ENCODE results near the gene SRRM4. TPM values are rescaled to one million over a fixed set of nuclear protein-coding genes. Genes with fewer than 3 reads are reported as not detected.

Gene SRRM4
- total and polyA plus RNA-seq, 10 of the 15 experiments (the other 5 are each of a cell fraction or from before 2014, with no cell fraction given): under 0.01 to 0.01 TPM; not detected in 8

DNA sequence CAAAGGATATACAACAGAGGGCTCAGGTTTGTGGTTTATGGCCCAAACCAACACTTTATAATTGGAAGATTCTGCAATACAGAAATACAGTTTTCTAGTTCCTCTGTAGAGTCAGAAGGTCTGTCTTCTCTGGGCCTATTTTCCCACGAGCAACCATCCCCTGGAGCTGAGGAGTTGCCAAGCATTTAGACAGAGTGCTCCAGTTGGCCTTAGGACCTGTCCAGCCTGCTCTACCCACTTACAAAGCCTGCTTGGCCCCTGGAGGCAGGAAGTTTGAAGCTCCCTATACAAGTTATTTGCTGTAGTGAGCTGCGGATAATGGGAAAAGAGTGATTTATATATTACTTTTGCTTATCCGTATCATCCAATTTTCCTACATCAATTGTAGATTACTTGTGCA, 136.6 kb downstream of the SRRM4 start:
- ATAC-seq: no peak
- Histone ChIP-seq H3K4me2 (ENCODE audit: control insufficient read depth, insufficient read depth) (no peak overlapping the region), H3K36me3 (ENCODE audit: control insufficient read depth in 2 of 2, insufficient read depth in 2 of 2, low read length in 1 of 2) (no peaks in the 10 kb centered on the region), H3K9me3 (replicated peaks; ENCODE audit: control insufficient read depth, insufficient read depth, low read length) (no peaks in the 10 kb centered on the region), H3K27me3 (replicated peaks in 1 of 2; ENCODE audit: control insufficient read depth in 2 of 2, insufficient read depth in 2 of 2, low read length in 1 of 2) (no peaks in the 10 kb centered on the region; a peak in 1 of 4 replicates), H3K79me2 (ENCODE audit: control insufficient read depth, insufficient read depth, low read length) (no peaks in the 10 kb centered on the region), H3K4me1 (ENCODE audit: control insufficient read depth, insufficient read depth, low read length) (no peaks in the 10 kb centered on the region), H4K20me1 (ENCODE audit: control insufficient read depth, insufficient read depth) (no peaks in the 10 kb centered on the region), H3K9ac (ENCODE audit: control insufficient read depth, insufficient read depth, low read length) (no peak overlapping the region), H3K4me3 (no peak overlapping the region), H2AFZ (ENCODE audit: control insufficient read depth, low read depth, low read length) (no peak overlapping the region), H3K27ac (ENCODE audit: control insufficient read depth, insufficient read depth) (no peak overlapping the region)
- FAIRE-seq: no peak
- ChIA-PET CTCF (no interaction called here), POLR2A (no interaction called here), RAD21 (ENCODE audit: unreplicated experiment) (no interaction called here), SMC1A (ENCODE audit: uncharacterized antibody, unreplicated experiment) (no interaction called here)
- WGBS (ENCODE audit: insufficient coverage, insufficient replicate concordance, low lambda C conversion rate, missing lambda C conversion rate): 21% methylated on average over 3 of the region's 3 CpGs
- TF ChIP-seq SREBF2 (IDR thresholded peaks at IDR 0.05; ENCODE audit: low read length) (no peak), SUPT20H (IDR thresholded peaks at IDR 0.05; ENCODE audit: borderline replicate concordance, control insufficient read depth, low read depth, low read length) (no peak), CHD4 (IDR thresholded peaks at IDR 0.05) (no peak), TBL1XR1 (IDR thresholded peaks at IDR 0.05; ENCODE audit: low read depth, low read length) (no peak), HDGF (IDR thresholded peaks at IDR 0.05) (no peak), SUZ12 (IDR thresholded peaks at IDR 0.05; ENCODE audit: unreplicated experiment) (no peak), IKZF1 (conservative IDR thresholded peaks at IDR 0.05) (no peak)
- TF ChIP-seq, protein P1, sequence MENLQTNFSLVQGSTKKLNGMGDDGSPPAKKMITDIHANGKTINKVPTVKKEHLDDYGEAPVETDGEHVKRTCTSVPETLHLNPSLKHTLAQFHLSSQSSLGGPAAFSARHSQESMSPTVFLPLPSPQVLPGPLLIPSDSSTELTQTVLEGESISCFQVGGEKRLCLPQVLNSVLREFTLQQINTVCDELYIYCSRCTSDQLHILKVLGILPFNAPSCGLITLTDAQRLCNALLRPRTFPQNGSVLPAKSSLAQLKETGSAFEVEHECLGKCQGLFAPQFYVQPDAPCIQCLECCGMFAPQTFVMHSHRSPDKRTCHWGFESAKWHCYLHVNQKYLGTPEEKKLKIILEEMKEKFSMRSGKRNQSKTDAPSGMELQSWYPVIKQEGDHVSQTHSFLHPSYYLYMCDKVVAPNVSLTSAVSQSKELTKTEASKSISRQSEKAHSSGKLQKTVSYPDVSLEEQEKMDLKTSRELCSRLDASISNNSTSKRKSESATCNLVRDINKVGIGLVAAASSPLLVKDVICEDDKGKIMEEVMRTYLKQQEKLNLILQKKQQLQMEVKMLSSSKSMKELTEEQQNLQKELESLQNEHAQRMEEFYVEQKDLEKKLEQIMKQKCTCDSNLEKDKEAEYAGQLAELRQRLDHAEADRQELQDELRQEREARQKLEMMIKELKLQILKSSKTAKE (IDR thresholded peaks at IDR 0.05; ENCODE audit: low read depth, poor library complexity, severe bottlenecking): no peak
- TF ChIP-seq, protein P2, sequence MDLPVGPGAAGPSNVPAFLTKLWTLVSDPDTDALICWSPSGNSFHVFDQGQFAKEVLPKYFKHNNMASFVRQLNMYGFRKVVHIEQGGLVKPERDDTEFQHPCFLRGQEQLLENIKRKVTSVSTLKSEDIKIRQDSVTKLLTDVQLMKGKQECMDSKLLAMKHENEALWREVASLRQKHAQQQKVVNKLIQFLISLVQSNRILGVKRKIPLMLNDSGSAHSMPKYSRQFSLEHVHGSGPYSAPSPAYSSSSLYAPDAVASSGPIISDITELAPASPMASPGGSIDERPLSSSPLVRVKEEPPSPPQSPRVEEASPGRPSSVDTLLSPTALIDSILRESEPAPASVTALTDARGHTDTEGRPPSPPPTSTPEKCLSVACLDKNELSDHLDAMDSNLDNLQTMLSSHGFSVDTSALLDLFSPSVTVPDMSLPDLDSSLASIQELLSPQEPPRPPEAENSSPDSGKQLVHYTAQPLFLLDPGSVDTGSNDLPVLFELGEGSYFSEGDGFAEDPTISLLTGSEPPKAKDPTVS (IDR thresholded peaks at IDR 0.05; ENCODE audit: low read depth, low read length): no peak
- intact Hi-C loops (cut with micrococcal nuclease; ENCODE audit: unreplicated experiment): loop anchor here (10.0 kb wide), 1 partner anchor 427 kb away; no protein-coding TSS in a partner anchor
- in situ Hi-C loops (cut with MboI): no loop called here
- no TSS peak for BruUV-seq (replicated peaks)
- DNase-seq (ENCODE audit: low read depth, low spot score): no peak
